GM12878 (cell line): ENCODE data around the gene LMO3. TPM values are rescaled to one million over a fixed set of nuclear protein-coding genes. Genes with fewer than 3 reads are reported as not detected.

Source experiments
- ATAC-seq: fragments of 200-7000 bp; cut with Tn5 transposase; 3 replicates; pipeline ENCODE4 v1.9.1; 2020; ENCODE audit warnings: mild to moderate bottlenecking, moderate library complexity
- BruUV-seq: library from RNA; stranded (reverse); fragments of 400-500 nt; replicated peaks from 2 replicates; lab custom pipeline; 2021; lab: Mats Ljungman, UMichigan
- CTCF ChIA-PET: fragments of 300-600 bp; sonication (Branson Sonifier 250); formaldehyde crosslinking; extraction: SDS; loops from one replicate; lab custom pipeline; 2021; ENCODE audit warnings: inconsistent platforms; lab: Yijun Ruan, JAX
- POLR2A ChIA-PET: fragments of 350-600 bp; formaldehyde crosslinking; extraction: SDS; loops from one replicate; lab custom pipeline; 2021; ENCODE audit warnings: inconsistent platforms; lab: Charles Lee
- RAD21 ChIA-PET: fragments of 300-600 bp; sonication (Branson Sonifier 250); formaldehyde crosslinking; loops from one replicate; lab custom pipeline; 2023; ENCODE audit warnings: antibody characterized with exemption; ENCODE audit not compliant: unreplicated experiment; lab: Charles Lee
- SMC1A ChIA-PET: fragments of 300-600 bp; sonication (Branson Sonifier 250); formaldehyde crosslinking; loops from one replicate; lab custom pipeline; 2023; ENCODE audit not compliant: unreplicated experiment, uncharacterized antibody; lab: Charles Lee
- DNase-seq: peaks from one replicate; pipeline ENCODE4 v3.0.0-alpha.2; 2011; ENCODE audit warnings: low read depth, low spot score
- FAIRE-seq: peaks from 3 replicates; lab custom pipeline; 2011; peaks lifted over from hg19 to GRCh38; lab: Jason Lieb, UNC
- H2AFZ ChIP-seq: 2 replicates; pipeline ENCODE4 v1.6.0; 2011; ENCODE audit warnings: low read depth, low read length, control low read depth; ENCODE audit not compliant: control insufficient read depth
- H3K27ac ChIP-seq: 2 replicates; pipeline ENCODE4 v1.5.1; 2011; ENCODE audit warnings: control low read depth; ENCODE audit not compliant: control insufficient read depth, insufficient read depth
- H3K27me3 ChIP-seq, 2 experiments: replicated peaks in 1 of 2; 2 replicates each; pipeline versions ENCODE4 v1.6.0 to v1.6.1; 2011; ENCODE audit warnings: low read length in 1 of 2; ENCODE audit not compliant: control insufficient read depth in 2 of 2, insufficient read depth in 2 of 2
- H3K36me3 ChIP-seq, 2 experiments: 2 replicates each; pipeline ENCODE4 v1.5.1; 2011; ENCODE audit warnings: low read length in 1 of 2; ENCODE audit not compliant: control insufficient read depth in 2 of 2, insufficient read depth in 2 of 2
- H3K4me1 ChIP-seq: 2 replicates; pipeline ENCODE4 v1.6.1; 2011; ENCODE audit warnings: mild to moderate bottlenecking, low read length, moderate library complexity, mixed read lengths; ENCODE audit not compliant: control insufficient read depth, insufficient read depth
- H3K4me2 ChIP-seq: 2 replicates; pipeline ENCODE4 v1.6.0; 2011; ENCODE audit warnings: control low read depth; ENCODE audit not compliant: control insufficient read depth, insufficient read depth
- H3K4me3 ChIP-seq: fragments of 200-600 bp; sonication (generic); 2 replicates; pipeline ENCODE4 v1.5.1; 2016
- H3K79me2 ChIP-seq: 2 replicates; pipeline ENCODE4 v1.6.0; 2011; ENCODE audit warnings: low read length; ENCODE audit not compliant: control insufficient read depth, insufficient read depth
- H3K9ac ChIP-seq: 2 replicates; pipeline ENCODE4 v1.8.0; 2011; ENCODE audit warnings: low read length, control low read depth, mixed read lengths; ENCODE audit not compliant: control insufficient read depth, insufficient read depth
- H3K9me3 ChIP-seq: replicated peaks from 3 replicates; pipeline ENCODE4 v1.5.1; 2011; ENCODE audit warnings: mild to moderate bottlenecking, low read length; ENCODE audit not compliant: control insufficient read depth, insufficient read depth
- H4K20me1 ChIP-seq: 2 replicates; pipeline ENCODE4 v1.6.0; 2011; ENCODE audit not compliant: control insufficient read depth, insufficient read depth
- BCL3 ChIP-seq: IDR thresholded peaks from 2 replicates; pipeline ENCODE4 v1.6.1; 2011; ENCODE audit warnings: borderline replicate concordance, low read depth, mild to moderate bottlenecking, moderate library complexity, low read length; ENCODE audit not compliant: insufficient read depth, poor library complexity, severe bottlenecking
- BRCA1 ChIP-seq: IDR thresholded peaks from 2 replicates; pipeline ENCODE4 v1.6.1; 2011; ENCODE audit warnings: low read depth, low read length, improper control_type of control experiment
- DPF2 ChIP-seq: fragments of 450-650 bp; IDR thresholded peaks from 2 replicates; pipeline ENCODE4 v1.6.1; 2017; ENCODE audit warnings: mild to moderate bottlenecking
- E2F8 ChIP-seq: fragments of 450-650 bp; IDR thresholded peaks from 2 replicates; pipeline ENCODE4 v1.6.1; 2018; ENCODE audit warnings: mild to moderate bottlenecking, low read depth, moderate library complexity; ENCODE audit not compliant: partially characterized antibody
- ESRRA ChIP-seq: IDR thresholded peaks from 2 replicates; pipeline ENCODE4 v1.6.1; 2012; ENCODE audit warnings: mild to moderate bottlenecking, low read length, improper control_type of control experiment
- FOXK2 ChIP-seq: fragments of 450-650 bp; IDR thresholded peaks from 2 replicates; pipeline ENCODE4 v1.6.1; 2017; ENCODE audit warnings: mild to moderate bottlenecking, moderate library complexity
- HCFC1 ChIP-seq: fragments of 150-350 bp; IDR thresholded peaks from 2 replicates; pipeline ENCODE4 v1.6.1; 2014; ENCODE audit warnings: low read length
- HDAC2 ChIP-seq: fragments of 200-600 bp; sonication (generic); IDR thresholded peaks from 2 replicates; pipeline ENCODE4 v1.6.1; 2017
- HDAC6 ChIP-seq: fragments of 200-600 bp; sonication (generic); IDR thresholded peaks from one replicate; pipeline ENCODE4 v1.8.0; 2017; ENCODE audit warnings: antibody characterized with exemption; ENCODE audit not compliant: unreplicated experiment
- HDGF ChIP-seq: fragments of 450-650 bp; IDR thresholded peaks from 2 replicates; pipeline ENCODE4 v1.6.1; 2016; ENCODE audit warnings: antibody characterized with exemption
- IKZF1 ChIP-seq: fragments of 450-650 bp; conservative IDR thresholded peaks from 2 replicates; pipeline ENCODE4 v1.6.1; 2017; ENCODE audit warnings: antibody characterized with exemption, mild to moderate bottlenecking
- LARP7 ChIP-seq: fragments of 450-650 bp; IDR thresholded peaks from 2 replicates; pipeline ENCODE4 v1.6.1; 2017; ENCODE audit warnings: mild to moderate bottlenecking
- MTA2 ChIP-seq: fragments of 450-650 bp; IDR thresholded peaks from 2 replicates; pipeline ENCODE4 v1.6.1; 2016; ENCODE audit warnings: low read depth, mild to moderate bottlenecking, moderate library complexity
- RUNX3 ChIP-seq: IDR thresholded peaks from 2 replicates; pipeline ENCODE4 v1.6.1; 2012; ENCODE audit warnings: low read length, inconsistent platforms
- SIX5 ChIP-seq: IDR thresholded peaks from 2 replicates; pipeline ENCODE4 v1.6.1; 2011; ENCODE audit warnings: mild to moderate bottlenecking, low read depth, low read length, moderate library complexity; ENCODE audit not compliant: severe bottlenecking
- SKIL ChIP-seq: fragments of 450-650 bp; IDR thresholded peaks from 2 replicates; pipeline ENCODE4 v1.6.1; 2017; ENCODE audit warnings: mild to moderate bottlenecking, low read depth, inconsistent platforms; ENCODE audit not compliant: poor library complexity, severe bottlenecking
- STAT1 ChIP-seq: fragments of 450-650 bp; conservative IDR thresholded peaks from 2 replicates; pipeline ENCODE4 v1.6.1; 2014; ENCODE audit warnings: antibody characterized with exemption, mild to moderate bottlenecking
- ZNF24 ChIP-seq: fragments of 450-650 bp; IDR thresholded peaks from 2 replicates; pipeline ENCODE4 v1.6.1; 2017; ENCODE audit warnings: antibody characterized with exemption, mild to moderate bottlenecking
- WGBS: methylation state at CpG from one replicate; pipeline ENCODE4 v1.1.6; 2016; ENCODE audit warnings: low lambda C conversion rate; ENCODE audit not compliant: insufficient replicate concordance, insufficient coverage; ENCODE audit errors: missing lambda C conversion rate; 5-methylcytosine and 5-hydroxymethylcytosine counted together
- in situ Hi-C: fragments of 300-500 bp; cut with MboI; formaldehyde crosslinking; loops from 9 replicates; pipeline ENCODE4 v1.14.3; 2018; ENCODE audit warnings: mixed read lengths
- intact Hi-C: fragments of 100-400 bp; cut with micrococcal nuclease; formaldehyde crosslinking; loops from one replicate; pipeline ENCODE4 v1.14.2; 2022; ENCODE audit not compliant: unreplicated experiment
- polyA plus RNA-seq, 11 experiments: library from polyadenylated mRNA; depleted of rRNA in 4 of 11; unstranded in 6 of 11; stranded (reverse) in 5 of 11; fragments of >200 nt; fragmentation: Nextera tagmentation in 4 of 11; fragmentation: Illumina TruSeq in 1 of 11; extraction: Ambion mirVana in 4 of 11; extraction: Trizol in 1 of 11; gene quantifications; 1 replicate in 1 of 11; 2 replicates in 10 of 11; pipeline versions ENCODE4 v1.2.1 to v1.2.3, GENCODE V29; 2011 to 2016; ENCODE audit warnings: inconsistent platforms in 2 of 11, missing spikeins in 2 of 11, low read depth in 1 of 11
- total RNA-seq, 4 experiments: library from RNA; depleted of rRNA in 3 of 4; stranded (reverse); fragments of >200 nt in 3 of 4; fragmentation: Illumina TruSeq in 1 of 4; extraction: Trizol in 1 of 4; gene quantifications; 2 replicates each; pipeline versions ENCODE4 v1.2.1 to v1.2.3, GENCODE V29; 2013 to 2021
- TF ChIP-seq, protein P1 (sequence below): IDR thresholded peaks from 2 replicates; pipeline ENCODE4 v1.6.1; 2011; ENCODE audit warnings: low read depth, low read length, improper control_type of control experiment, borderline replicate concordance

LMO3 gene
- total and polyA plus RNA-seq, 10 of the 15 experiments (the other 5 are each of a cell fraction or from before 2014, with no cell fraction given) = 1.6 to 13.5 (median 1.9) TPM

- no peak for TF ChIP-seq BCL3
- TF ChIP-seq DPF2 = no peak
- TF ChIP-seq ESRRA = no peak
- no peak for TF ChIP-seq HDAC6
Measured at GRCh38 chr12:16563504-16563903, 42.5 kb downstream of the LMO3 start (continued).

- in situ Hi-C loops (no loop called here), intact Hi-C loops (no loop called here)
- no peak for ATAC-seq
- ChIA-PET CTCF (interaction anchor here (1.9 kb wide), 1 partner anchor 16 kb away, joined by 4 read pairs; no protein-coding TSS in a partner anchor), RAD21 (no interaction called here), SMC1A (interaction anchor here (1.2 to 2.1 kb wide), 4 partner anchors 34 to 95 kb away, joined by 3 to 6 read pairs (median 6); no protein-coding TSS in a partner anchor), POLR2A (interaction anchor here (0.6 kb wide), 1 partner anchor 48 kb away, joined by 3 read pairs; no protein-coding TSS in a partner anchor)
- H3K9me3 ChIP-seq = no peaks in the 10 kb centered on the region
- no peak overlapping the region for H3K4me2 ChIP-seq
- no peaks in the 10 kb centered on the region for H3K36me3 ChIP-seq
- no peaks in the 10 kb centered on the region for H3K79me2 ChIP-seq
- no peaks in the 10 kb centered on the region for H4K20me1 ChIP-seq
- no peak overlapping the region for H3K27ac ChIP-seq
- FAIRE-seq = no peak
- H3K4me1 ChIP-seq = no peaks in the 10 kb centered on the region
- no peaks in the 10 kb centered on the region for H3K27me3 ChIP-seq
- no peak for DNase-seq
- no peak overlapping the region for H3K4me3 ChIP-seq
- H3K9ac ChIP-seq = no peak overlapping the region
- 68% methylated on average over 6 of the region's 6 CpGs for WGBS
- H2AFZ ChIP-seq = no peak overlapping the region
- BruUV-seq = no TSS peak
- TF ChIP-seq HDAC2 (no peak), SIX5 (no peak), IKZF1 (no peak), SKIL (no peak), HDGF (no peak), BRCA1 (no peak), LARP7 (no peak), MTA2 (no peak), STAT1 (no peak), ZNF24 (no peak), FOXK2 (no peak), E2F8 (no peak), RUNX3 (no peak), HCFC1 (no peak)
- TF ChIP-seq, protein P1, sequence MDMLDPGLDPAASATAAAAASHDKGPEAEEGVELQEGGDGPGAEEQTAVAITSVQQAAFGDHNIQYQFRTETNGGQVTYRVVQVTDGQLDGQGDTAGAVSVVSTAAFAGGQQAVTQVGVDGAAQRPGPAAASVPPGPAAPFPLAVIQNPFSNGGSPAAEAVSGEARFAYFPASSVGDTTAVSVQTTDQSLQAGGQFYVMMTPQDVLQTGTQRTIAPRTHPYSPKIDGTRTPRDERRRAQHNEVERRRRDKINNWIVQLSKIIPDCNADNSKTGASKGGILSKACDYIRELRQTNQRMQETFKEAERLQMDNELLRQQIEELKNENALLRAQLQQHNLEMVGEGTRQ = no peak
Measured at GRCh38 chr12:16562921-16563320, 43.0 kb downstream of the LMO3 start.
